GM12872 (cell line): ENCODE measurements around the gene VGLL2.

Experiments used
- CTCF ChIP-seq: IDR thresholded peaks from 3 replicates; pipeline ENCODE4 v1.5.1; 2011; ENCODE audit warnings: low read depth, mild to moderate bottlenecking, low read length, moderate library complexity; ENCODE audit not compliant: insufficient read depth

The VGLL2 gene

GRCh38 chr6:117265410-117266256 is at the start of gene VGLL2:
Gene VGLL2, plus strand, starts transcription at chr6:117265558. Its CDS starts 206 bp downstream, at chr6:117265764.
- no peak for TF ChIP-seq CTCF

GRCh38 chr6:117222861-117223260 is 42.5 kb upstream of the VGLL2 start:
- TF ChIP-seq CTCF, result no peak

GRCh38 chr6:117226778-117227177 is 38.6 kb upstream of the VGLL2 start:
- no peak for TF ChIP-seq CTCF

- TF ChIP-seq CTCF, result no peak
Observed at GRCh38 chr6:117227245-117227962, 38.0 kb upstream of the VGLL2 start.

GRCh38 chr6:117228202-117228601 is 37.2 kb upstream of the VGLL2 start:
- TF ChIP-seq CTCF, result no peak

- no peak for TF ChIP-seq CTCF
Observed at GRCh38 chr6:117229870-117230269, 35.5 kb upstream of the VGLL2 start.

- no peak for TF ChIP-seq CTCF
Observed at GRCh38 chr6:117231466-117231865, 33.9 kb upstream of the VGLL2 start.
